ENCODE data around the gene C6orf89.
"Not testable (repeated sequence)": the region's sequence is repeated elsewhere in the genome, so short reads cannot be mapped to it uniquely, and the experiment has no call there.

Gene C6orf89

DNA sequence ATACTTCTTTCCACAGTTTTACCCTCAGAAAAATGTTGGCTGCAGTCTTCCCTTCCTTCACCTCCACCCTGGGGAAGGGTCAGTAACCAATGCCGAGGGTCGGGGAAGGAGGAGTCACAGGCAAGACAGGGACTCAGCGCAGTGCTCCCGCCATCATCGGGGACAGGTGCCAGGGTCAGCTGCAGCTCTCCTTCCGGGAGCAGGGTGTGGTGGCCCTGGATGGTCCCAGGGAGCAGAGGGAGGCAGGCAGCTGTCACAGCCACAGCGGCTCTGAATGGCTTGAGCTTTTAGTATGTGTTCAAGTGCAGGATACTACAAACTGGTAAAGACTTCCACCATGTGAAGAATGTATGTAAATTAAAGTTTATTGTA is 42.8 kb downstream of the C6orf89 start:
- TF ChIP-seq POLR2A (IDR thresholded peaks at IDR 0.05; ENCODE audit: low read depth, low read length) (no peak), SPI1 (IDR thresholded peaks at IDR 0.05; ENCODE audit: low read depth, low read length) (no peak), POU2F2 (IDR thresholded peaks at IDR 0.05; ENCODE audit: low read depth, low read length) (no peak), PAX5 (IDR thresholded peaks at IDR 0.05; ENCODE audit: insufficient read depth, low read length, severe bottlenecking) (no peak), POLR2AphosphoS5 (IDR thresholded peaks at IDR 0.05; ENCODE audit: low read depth, low read length) (no peak), TAF1 (IDR thresholded peaks at IDR 0.05; ENCODE audit: low read depth, low read length) (no peak)
- FAIRE-seq: no peak
- no peak for DNase-seq (ENCODE audit: insufficient read length, low spot score)

DNA sequence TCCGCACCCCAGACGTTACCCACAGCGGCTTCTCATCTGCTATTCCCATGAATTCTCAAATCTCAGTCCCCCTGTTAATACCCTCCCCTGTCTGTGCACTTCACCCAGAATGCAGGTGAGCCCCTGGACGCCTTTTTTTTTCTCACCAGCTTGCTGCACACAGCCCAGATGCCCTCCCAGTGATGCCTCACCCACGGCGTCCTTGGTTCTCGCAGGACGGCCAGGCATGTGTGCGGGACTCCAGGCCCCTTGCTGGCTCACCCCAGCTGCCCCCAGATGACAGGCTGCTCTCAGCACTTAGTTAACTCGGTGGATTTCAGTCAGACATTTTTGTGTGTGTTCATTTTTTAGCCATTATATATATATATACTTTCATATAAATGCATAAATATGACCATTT is 43.4 kb downstream of the C6orf89 start:
- no peak for DNase-seq (ENCODE audit: insufficient read length, low spot score)
- no peak for FAIRE-seq
- TF ChIP-seq TAF1 (IDR thresholded peaks at IDR 0.05; ENCODE audit: low read depth, low read length) (no peak), PAX5 (IDR thresholded peaks at IDR 0.05; ENCODE audit: insufficient read depth, low read length, severe bottlenecking) (no peak), POLR2A (IDR thresholded peaks at IDR 0.05; ENCODE audit: low read depth, low read length) (no peak), POU2F2 (IDR thresholded peaks at IDR 0.05; ENCODE audit: low read depth, low read length) (no peak), POLR2AphosphoS5 (IDR thresholded peaks at IDR 0.05; ENCODE audit: low read depth, low read length) (no peak), SPI1 (IDR thresholded peaks at IDR 0.05; ENCODE audit: low read depth, low read length) (no peak)

DNA sequence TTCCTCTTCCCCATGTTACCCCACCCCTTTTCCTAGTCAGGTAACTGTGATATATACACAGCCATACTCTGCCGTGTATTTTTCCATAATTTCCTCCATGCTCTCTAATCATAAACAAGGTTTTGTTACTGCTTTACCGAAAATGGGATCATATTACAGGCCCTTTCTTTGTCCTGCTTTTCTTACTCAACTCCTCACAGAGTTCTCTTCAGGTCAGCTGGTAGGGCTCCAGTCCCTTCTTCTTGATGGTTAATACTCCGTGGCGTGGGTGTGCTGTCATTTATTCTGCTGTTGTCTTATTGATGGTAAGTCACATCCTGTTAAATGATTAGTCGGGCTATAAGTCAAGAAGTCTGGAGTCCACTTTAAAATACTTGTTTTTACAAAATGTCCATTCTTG is 43.9 kb downstream of the C6orf89 start:
- FAIRE-seq: no peak
- DNase-seq (ENCODE audit: insufficient read length, low spot score): no peak
- TF ChIP-seq PAX5 (IDR thresholded peaks at IDR 0.05; ENCODE audit: insufficient read depth, low read length, severe bottlenecking) (no peak), TAF1 (IDR thresholded peaks at IDR 0.05; ENCODE audit: low read depth, low read length) (no peak), SPI1 (IDR thresholded peaks at IDR 0.05; ENCODE audit: low read depth, low read length) (no peak)

DNA sequence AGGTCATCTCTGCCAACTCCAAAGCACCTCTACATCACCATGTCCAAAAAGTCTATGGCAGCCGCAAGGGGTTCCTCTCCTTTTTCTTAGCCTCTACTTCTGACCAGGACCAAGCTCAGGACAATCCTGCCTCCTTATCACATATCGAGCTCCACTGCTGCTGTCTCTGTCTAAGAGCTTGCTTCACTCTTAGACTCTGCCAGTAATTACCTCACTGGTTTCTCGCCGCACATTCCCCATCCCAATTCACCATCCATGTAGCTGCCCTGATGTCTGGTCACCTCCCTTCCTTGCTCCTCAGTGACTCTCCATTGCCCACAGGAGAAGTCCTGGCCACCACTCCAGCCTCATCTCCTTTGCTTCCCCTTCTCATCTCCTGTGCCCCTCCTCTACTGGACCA is 44.7 kb downstream of the C6orf89 start:
- no peak for FAIRE-seq
- TF ChIP-seq PAX5 (IDR thresholded peaks at IDR 0.05; ENCODE audit: insufficient read depth, low read length, severe bottlenecking): no peak
- no peak for TF ChIP-seq POU2F2 (IDR thresholded peaks at IDR 0.05; ENCODE audit: low read depth, low read length)

GRCh38 chr6:36933102-36933501 is 47.4 kb downstream of the C6orf89 start:
- FAIRE-seq: no peak
- DNase-seq (ENCODE audit: insufficient read length, low spot score): no peak
- TF ChIP-seq SPI1 (IDR thresholded peaks at IDR 0.05; ENCODE audit: low read depth, low read length) (no peak), POLR2AphosphoS5 (IDR thresholded peaks at IDR 0.05; ENCODE audit: low read depth, low read length) (no peak), POU2F2 (IDR thresholded peaks at IDR 0.05; ENCODE audit: low read depth, low read length) (no peak), POLR2A (IDR thresholded peaks at IDR 0.05; ENCODE audit: low read depth, low read length) (no peak), TAF1 (IDR thresholded peaks at IDR 0.05; ENCODE audit: low read depth, low read length) (no peak), PAX5 (IDR thresholded peaks at IDR 0.05; ENCODE audit: insufficient read depth, low read length, severe bottlenecking) (no peak)

More for the DNA sequence above, 44.7 kb downstream of the C6orf89 start:
- no peak for DNase-seq (ENCODE audit: insufficient read length, low spot score)

- FAIRE-seq (no peak), DNase-seq (ENCODE audit: insufficient read length, low spot score) (no peak)
- TF ChIP-seq PAX5 (IDR thresholded peaks at IDR 0.05; ENCODE audit: insufficient read depth, low read length, severe bottlenecking): no peak
- TF ChIP-seq POLR2AphosphoS5 (IDR thresholded peaks at IDR 0.05; ENCODE audit: low read depth, low read length): no peak
- TF ChIP-seq TAF1 (IDR thresholded peaks at IDR 0.05; ENCODE audit: low read depth, low read length): no peak
- no peak for TF ChIP-seq POLR2A (IDR thresholded peaks at IDR 0.05; ENCODE audit: low read depth, low read length)
- TF ChIP-seq POU2F2 (IDR thresholded peaks at IDR 0.05; ENCODE audit: low read depth, low read length): no peak
- no peak for TF ChIP-seq SPI1 (IDR thresholded peaks at IDR 0.05; ENCODE audit: low read depth, low read length)
Observed at GRCh38 chr6:36933519-36933918, 47.8 kb downstream of the C6orf89 start.

GRCh38 chr6:36934901-36935300 is 49.1 kb downstream of the C6orf89 start:
- FAIRE-seq: no peak
- DNase-seq (ENCODE audit: insufficient read length, low spot score): no peak
- TF ChIP-seq POLR2AphosphoS5 (IDR thresholded peaks at IDR 0.05; ENCODE audit: low read depth, low read length) (no peak), POLR2A (IDR thresholded peaks at IDR 0.05; ENCODE audit: low read depth, low read length) (no peak), PAX5 (IDR thresholded peaks at IDR 0.05; ENCODE audit: insufficient read depth, low read length, severe bottlenecking) (no peak), SPI1 (IDR thresholded peaks at IDR 0.05; ENCODE audit: low read depth, low read length) (no peak), POU2F2 (IDR thresholded peaks at IDR 0.05; ENCODE audit: low read depth, low read length) (no peak), TAF1 (IDR thresholded peaks at IDR 0.05; ENCODE audit: low read depth, low read length) (no peak)

- no peak for TF ChIP-seq POLR2AphosphoS5 (IDR thresholded peaks at IDR 0.05; ENCODE audit: low read depth, low read length)
- no peak for TF ChIP-seq PAX5 (IDR thresholded peaks at IDR 0.05; ENCODE audit: insufficient read depth, low read length, severe bottlenecking)
- TF ChIP-seq SPI1 (IDR thresholded peaks at IDR 0.05; ENCODE audit: low read depth, low read length): no peak
- no peak for TF ChIP-seq TAF1 (IDR thresholded peaks at IDR 0.05; ENCODE audit: low read depth, low read length)
- TF ChIP-seq POLR2A (IDR thresholded peaks at IDR 0.05; ENCODE audit: low read depth, low read length): no peak
- no peak for TF ChIP-seq POU2F2 (IDR thresholded peaks at IDR 0.05; ENCODE audit: low read depth, low read length)
- DNase-seq (ENCODE audit: insufficient read length, low spot score) (no peak), FAIRE-seq (no peak)
Observed at GRCh38 chr6:36936824-36937223, 51.1 kb downstream of the C6orf89 start.

DNA sequence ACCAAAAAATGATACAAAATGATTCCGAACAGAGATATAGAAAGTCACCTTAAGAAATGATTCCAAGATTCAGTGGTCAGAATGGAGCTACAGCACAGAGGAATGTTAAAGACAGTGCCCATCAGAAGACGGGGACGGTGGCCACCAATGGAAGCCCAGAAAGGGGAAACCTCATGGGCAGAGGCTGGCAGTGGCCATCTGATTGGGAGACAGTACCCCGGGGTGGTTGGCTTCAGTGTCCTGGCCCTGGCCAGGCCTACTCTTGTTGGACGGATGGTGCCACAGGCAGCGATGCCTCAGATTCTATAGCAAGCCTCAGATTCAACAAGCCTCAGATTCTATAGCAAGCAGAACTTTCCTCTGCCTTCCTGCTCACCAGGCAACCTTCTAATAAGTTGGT is 52.1 kb downstream of the C6orf89 start:
- no peak for TF ChIP-seq POLR2A (IDR thresholded peaks at IDR 0.05; ENCODE audit: low read depth, low read length)
- TF ChIP-seq POLR2AphosphoS5 (IDR thresholded peaks at IDR 0.05; ENCODE audit: low read depth, low read length): no peak
- no peak for TF ChIP-seq TAF1 (IDR thresholded peaks at IDR 0.05; ENCODE audit: low read depth, low read length)
- no peak for TF ChIP-seq SPI1 (IDR thresholded peaks at IDR 0.05; ENCODE audit: low read depth, low read length)
- TF ChIP-seq POU2F2 (IDR thresholded peaks at IDR 0.05; ENCODE audit: low read depth, low read length): no peak
- no peak for TF ChIP-seq PAX5 (IDR thresholded peaks at IDR 0.05; ENCODE audit: insufficient read depth, low read length, severe bottlenecking)
- DNase-seq (ENCODE audit: insufficient read length, low spot score): no peak
- no peak for FAIRE-seq

- TF ChIP-seq TAF1 (IDR thresholded peaks at IDR 0.05; ENCODE audit: low read depth, low read length) (no peak), POLR2A (IDR thresholded peaks at IDR 0.05; ENCODE audit: low read depth, low read length) (no peak), POU2F2 (IDR thresholded peaks at IDR 0.05; ENCODE audit: low read depth, low read length) (no peak), PAX5 (IDR thresholded peaks at IDR 0.05; ENCODE audit: insufficient read depth, low read length, severe bottlenecking) (no peak), POLR2AphosphoS5 (IDR thresholded peaks at IDR 0.05; ENCODE audit: low read depth, low read length) (no peak), SPI1 (IDR thresholded peaks at IDR 0.05; ENCODE audit: low read depth, low read length) (no peak)
- no peak for FAIRE-seq
- no peak for DNase-seq (ENCODE audit: insufficient read length, low spot score)
Observed at GRCh38 chr6:36938536-36938935, 52.8 kb downstream of the C6orf89 start.

DNA sequence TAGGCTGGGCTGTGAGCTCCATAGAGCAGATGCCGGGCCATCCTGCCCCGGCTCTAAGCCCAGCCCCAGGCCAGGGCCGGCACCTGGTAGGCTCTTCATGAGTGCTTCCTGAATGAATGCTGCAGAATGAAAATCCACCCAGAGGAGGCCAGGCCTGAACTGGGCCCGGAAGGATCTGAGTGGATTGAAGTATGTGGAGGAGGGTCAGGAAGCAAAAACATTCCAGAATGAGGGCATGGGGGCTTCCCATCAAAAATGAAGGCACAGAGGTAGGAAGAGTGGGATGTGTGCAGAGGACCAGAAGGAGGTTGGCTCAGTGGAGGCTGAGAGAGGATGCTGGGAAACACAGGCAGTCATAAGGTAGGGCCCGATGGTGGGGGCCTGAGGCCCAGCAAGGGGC is 53.3 kb downstream of the C6orf89 start:
- DNase-seq (ENCODE audit: insufficient read length, low spot score); FAIRE-seq: not testable (repeated sequence)
